Naive B cell (primary cell): ENCODE measurements around the gene C1QB. TPM values are rescaled to one million over a fixed set of nuclear protein-coding genes. Genes with fewer than 3 reads are reported as not detected.

ENCODE experiments used
- ATAC-seq, 2 donors: fragments of 150-1000 bp; cut with Tn5 transposase; 2 replicates each; pipeline ENCODE4 v1.10.0; 2021; ENCODE audit warnings: low read depth in 2 of 2, mild to moderate bottlenecking in 2 of 2, moderate library complexity in 2 of 2
- DNase-seq: peaks from one replicate; pipeline ENCODE4 v3.0.0; 2022
- H3K27ac Mint-ChIP-seq, 6 donors: one replicate each; pipeline ENCODE4 v1.8.0; 2020 to 2022; ENCODE audit warnings: mild to moderate bottlenecking in 6 of 6, mixed read lengths in 6 of 6, moderate library complexity in 5 of 6, inconsistent platforms in 2 of 6
- H3K27me3 Mint-ChIP-seq, 3 donors: one replicate each; pipeline ENCODE4 v1.8.0; 2021 to 2022; ENCODE audit warnings: mixed read lengths in 3 of 3, mild to moderate bottlenecking in 1 of 3
- H3K36me3 Mint-ChIP-seq, 2 donors: one replicate each; pipeline ENCODE4 v1.8.0; 2020 to 2022; ENCODE audit warnings: mixed read lengths in 2 of 2, inconsistent platforms in 1 of 2, mild to moderate bottlenecking in 1 of 2
- H3K4me1 Mint-ChIP-seq, 3 donors: one replicate each; pipeline ENCODE4 v1.8.0; 2020 to 2022; ENCODE audit warnings: mixed read lengths in 3 of 3, inconsistent platforms in 1 of 3, mild to moderate bottlenecking in 1 of 3, moderate library complexity in 1 of 3
- H3K4me3 Mint-ChIP-seq, 8 donors: one replicate each; pipeline ENCODE4 v1.8.0; 2020 to 2022; ENCODE audit warnings: mild to moderate bottlenecking in 8 of 8, mixed read lengths in 8 of 8, moderate library complexity in 8 of 8, inconsistent platforms in 2 of 8
- H3K9me3 Mint-ChIP-seq, 7 donors: one replicate each; pipeline ENCODE4 v1.8.0; 2020 to 2022; ENCODE audit warnings: mixed read lengths in 7 of 7, mild to moderate bottlenecking in 5 of 7, inconsistent platforms in 2 of 7, moderate library complexity in 1 of 7
- polyA plus RNA-seq, 6 donors: library from polyadenylated mRNA; unstranded; fragments of 300-500 nt; fragmentation: Illumina TruSeq; gene quantifications; one replicate each; pipeline ENCODE4 v1.2.3, GENCODE V29; 2021; ENCODE audit warnings: low read depth in 6 of 6

The C1QB gene
- not detected for polyA plus RNA-seq

- Mint-ChIP-seq H3K4me3 (peak within 1 kb of the TSS in 1 of 8 donors; percentile 48), H3K27ac (no peak within 1 kb of the TSS), H3K9me3 (peaks cover 0 to 1% (median 0%) of the 10 kb centered on the region in 7 donors), H3K27me3 (peaks cover 9 to 26% (median 11%) of the 10 kb centered on the region in 3 donors), H3K4me1 (no peaks in the 10 kb centered on the region), H3K36me3 (no peaks in the 10 kb centered on the region)
- ATAC-seq = no peak
- DNase-seq = no peak
Measured at GRCh38 chr1:22652881-22653316, at the start of gene C1QB. TSS of gene C1QB (plus strand) at chr1:22653236. CDS start at chr1:22659463, 6,227 bp downstream.

GRCh38 chr1:22606161-22606560 is 46.9 kb upstream of the C1QB start:
- ATAC-seq = no peak
- Mint-ChIP-seq H3K4me3 (no peak overlapping the region), H3K9me3 (peaks cover 0 to 4% (median 0%) of the 10 kb centered on the region in 7 donors), H3K27ac (no peak overlapping the region), H3K4me1 (no peaks in the 10 kb centered on the region), H3K27me3 (peaks cover 36 to 72% (median 69%) of the 10 kb centered on the region in 3 donors), H3K36me3 (no peaks in the 10 kb centered on the region)
- DNase-seq = no peak

DNA sequence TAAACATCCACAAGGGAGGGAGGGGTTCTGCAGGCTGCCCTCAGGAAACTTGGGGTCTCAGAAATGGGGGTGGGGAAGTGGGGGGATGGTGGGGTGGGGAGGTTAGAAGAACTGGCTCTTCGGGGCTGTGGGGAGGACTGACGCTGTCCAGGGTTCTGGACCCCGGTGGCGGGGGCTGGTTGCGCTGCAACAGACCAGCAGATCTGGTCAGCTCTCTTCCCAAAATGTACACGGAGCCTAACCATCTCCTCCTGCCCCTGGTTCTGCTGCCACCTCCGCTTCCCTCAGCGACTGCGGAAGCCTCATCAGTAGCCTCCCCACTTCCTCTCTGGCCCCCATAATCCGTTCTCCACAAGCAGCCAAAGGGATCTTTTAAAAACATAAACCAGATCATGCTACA is 45.9 kb upstream of the C1QB start:
- H3K27me3 Mint-ChIP-seq = peaks cover 36 to 80% (median 77%) of the 10 kb centered on the region in 3 donors
- no peak for DNase-seq
- H3K4me1 Mint-ChIP-seq = no peaks in the 10 kb centered on the region
- H3K4me3 Mint-ChIP-seq = no peak overlapping the region
- ATAC-seq = no peak
- H3K36me3 Mint-ChIP-seq = no peaks in the 10 kb centered on the region
- H3K9me3 Mint-ChIP-seq = peaks cover 0 to 4% (median 0%) of the 10 kb centered on the region in 7 donors
- no peak overlapping the region for H3K27ac Mint-ChIP-seq

GRCh38 chr1:22608361-22608760 is 44.7 kb upstream of the C1QB start:
- Mint-ChIP-seq H3K9me3 (peaks cover 0 to 4% (median 0%) of the 10 kb centered on the region in 7 donors), H3K27ac (no peak overlapping the region), H3K4me3 (no peak overlapping the region), H3K27me3 (peaks cover 35 to 73% (median 73%) of the 10 kb centered on the region in 3 donors), H3K4me1 (no peaks in the 10 kb centered on the region), H3K36me3 (no peaks in the 10 kb centered on the region)
- ATAC-seq (no peak), DNase-seq (no peak)

- Mint-ChIP-seq H3K27me3 (peaks cover 26 to 69% (median 68%) of the 10 kb centered on the region in 3 donors), H3K4me3 (no peak overlapping the region), H3K4me1 (no peaks in the 10 kb centered on the region), H3K9me3 (peaks cover 0 to 4% (median 0%) of the 10 kb centered on the region in 7 donors), H3K36me3 (no peaks in the 10 kb centered on the region), H3K27ac (no peak overlapping the region)
- no peak for DNase-seq
- no peak for ATAC-seq
Measured at GRCh38 chr1:22609291-22609690, 43.7 kb upstream of the C1QB start.

GRCh38 chr1:22611530-22611947 is 41.5 kb upstream of the C1QB start:
- H3K4me1 Mint-ChIP-seq = no peaks in the 10 kb centered on the region
- DNase-seq (no peak), ATAC-seq (no peak)
- H3K27me3 Mint-ChIP-seq = peaks cover 9 to 71% (median 70%) of the 10 kb centered on the region in 3 donors
- H3K27ac Mint-ChIP-seq = no peak overlapping the region
- no peak overlapping the region for H3K4me3 Mint-ChIP-seq
- peaks cover 0 to 4% (median 0%) of the 10 kb centered on the region in 7 donors for H3K9me3 Mint-ChIP-seq
- H3K36me3 Mint-ChIP-seq = no peaks in the 10 kb centered on the region

GRCh38 chr1:22612671-22613571 is 40.1 kb upstream of the C1QB start:
- Mint-ChIP-seq H3K4me3 (no peak overlapping the region), H3K9me3 (peaks cover 0 to 4% (median 0%) of the 10 kb centered on the region in 7 donors), H3K36me3 (no peaks in the 10 kb centered on the region), H3K4me1 (no peaks in the 10 kb centered on the region), H3K27ac (peak overlapping the region in 1 of 6 donors; percentile 56), H3K27me3 (peaks cover 10 to 78% (median 73%) of the 10 kb centered on the region in 3 donors)
- DNase-seq (no peak), ATAC-seq (no peak)

DNA sequence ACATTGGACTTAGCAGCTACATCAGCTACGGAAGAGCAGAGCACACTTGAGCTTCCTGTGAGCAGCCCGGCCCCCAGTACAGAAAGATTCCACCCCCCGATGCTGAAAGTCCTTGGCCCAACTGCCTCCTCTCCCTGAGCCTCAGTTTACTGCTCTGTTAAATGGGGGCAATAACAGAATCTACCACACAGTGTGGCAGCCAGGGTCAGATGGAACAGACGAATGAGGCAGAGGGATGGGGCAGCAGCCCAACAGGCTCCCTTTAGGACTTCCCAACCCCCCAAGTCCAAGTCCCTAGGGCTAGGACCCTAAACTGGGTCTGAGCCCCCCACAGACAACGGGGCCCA is 39.5 kb upstream of the C1QB start:
- H3K4me1 Mint-ChIP-seq = no peaks in the 10 kb centered on the region
- peaks cover 10 to 75% (median 68%) of the 10 kb centered on the region in 3 donors for H3K27me3 Mint-ChIP-seq
- H3K36me3 Mint-ChIP-seq = no peaks in the 10 kb centered on the region
- ATAC-seq (no peak), DNase-seq (no peak)
- peaks cover 0 to 2% (median 0%) of the 10 kb centered on the region in 7 donors for H3K9me3 Mint-ChIP-seq
- no peak overlapping the region for H3K4me3 Mint-ChIP-seq
- no peak overlapping the region for H3K27ac Mint-ChIP-seq

DNA sequence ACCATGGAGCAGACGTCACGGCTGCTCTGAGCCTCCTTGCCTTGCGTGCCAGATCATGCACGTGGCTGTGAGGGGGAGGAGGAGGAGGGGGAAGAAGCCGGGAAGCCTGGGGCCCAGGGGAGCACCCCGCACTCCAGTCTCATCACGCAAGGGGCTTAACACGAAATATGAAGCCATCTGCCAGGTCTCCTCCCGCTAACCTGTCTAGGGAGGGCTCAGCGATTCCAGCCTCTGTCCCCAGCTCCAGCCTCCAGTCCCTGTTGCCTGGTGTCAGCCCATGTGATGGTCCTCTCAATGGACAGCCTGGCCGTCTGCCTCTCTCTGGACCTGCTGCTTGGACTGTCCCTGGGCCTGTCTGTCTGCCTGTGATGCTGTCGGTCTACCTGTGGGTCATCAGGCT is 39.1 kb upstream of the C1QB start:
- DNase-seq (no peak), ATAC-seq (no peak)
- no peak overlapping the region for H3K27ac Mint-ChIP-seq
- no peak overlapping the region for H3K4me3 Mint-ChIP-seq
- peaks cover 0 to 2% (median 0%) of the 10 kb centered on the region in 7 donors for H3K9me3 Mint-ChIP-seq
- H3K27me3 Mint-ChIP-seq = peaks cover 10 to 75% (median 68%) of the 10 kb centered on the region in 3 donors
- H3K4me1 Mint-ChIP-seq = no peaks in the 10 kb centered on the region
- H3K36me3 Mint-ChIP-seq = no peaks in the 10 kb centered on the region

GRCh38 chr1:22615886-22616285 is 37.1 kb upstream of the C1QB start:
- Mint-ChIP-seq H3K27ac (no peak overlapping the region), H3K9me3 (peaks cover 0 to 2% (median 0%) of the 10 kb centered on the region in 7 donors), H3K4me3 (no peak overlapping the region), H3K4me1 (no peaks in the 10 kb centered on the region), H3K27me3 (peaks cover 11 to 73% (median 64%) of the 10 kb centered on the region in 3 donors), H3K36me3 (no peaks in the 10 kb centered on the region)
- ATAC-seq = no peak
- DNase-seq = no peak

DNA sequence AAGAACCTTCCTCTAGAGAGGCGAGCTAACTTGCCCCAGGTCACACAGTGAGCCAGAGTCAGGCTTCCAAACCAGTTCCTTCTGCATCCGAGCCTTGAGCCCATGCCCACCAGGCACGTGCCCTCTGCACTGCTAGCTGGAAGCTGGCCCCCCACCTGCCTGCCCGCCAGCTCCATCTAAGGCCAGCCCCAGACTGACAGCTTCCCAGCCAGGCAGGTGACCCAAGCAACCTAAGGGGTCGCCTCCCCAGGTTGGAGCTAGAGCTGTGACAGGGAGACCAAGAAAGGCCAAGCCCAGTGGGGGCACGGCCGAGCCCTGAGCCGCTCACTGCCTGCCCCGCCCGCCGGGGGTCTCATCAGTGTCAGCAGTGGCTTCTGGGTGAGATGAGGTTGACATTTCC is 36.5 kb upstream of the C1QB start:
- no peak for DNase-seq
- Mint-ChIP-seq H3K9me3 (peaks cover 0 to 2% (median 0%) of the 10 kb centered on the region in 7 donors), H3K4me3 (no peak overlapping the region), H3K4me1 (no peaks in the 10 kb centered on the region), H3K36me3 (no peaks in the 10 kb centered on the region), H3K27ac (no peak overlapping the region), H3K27me3 (peaks cover 8 to 67% (median 58%) of the 10 kb centered on the region in 3 donors)
- ATAC-seq = no peak

GRCh38 chr1:22618056-22618455 is 35.0 kb upstream of the C1QB start:
- no peak for ATAC-seq
- H3K27me3 Mint-ChIP-seq = peaks cover 14 to 64% (median 62%) of the 10 kb centered on the region in 3 donors

GRCh38 chr1:22619252-22619651 is 33.8 kb upstream of the C1QB start:
- no peak overlapping the region for H3K4me3 Mint-ChIP-seq
- no peaks in the 10 kb centered on the region for H3K9me3 Mint-ChIP-seq
- H3K27ac Mint-ChIP-seq = no peak overlapping the region
- ATAC-seq = no peak
- DNase-seq = no peak
- H3K36me3 Mint-ChIP-seq = no peaks in the 10 kb centered on the region
- H3K27me3 Mint-ChIP-seq = peaks cover 18 to 68% (median 67%) of the 10 kb centered on the region in 3 donors
- no peaks in the 10 kb centered on the region for H3K4me1 Mint-ChIP-seq

More at GRCh38 chr1:22618056-22618455, 35.0 kb upstream of the C1QB start:
- Mint-ChIP-seq H3K9me3 (peaks cover 0 to 1% (median 0%) of the 10 kb centered on the region in 7 donors), H3K4me1 (no peaks in the 10 kb centered on the region), H3K27ac (no peak overlapping the region), H3K36me3 (no peaks in the 10 kb centered on the region), H3K4me3 (no peak overlapping the region)
- no peak for DNase-seq

DNA sequence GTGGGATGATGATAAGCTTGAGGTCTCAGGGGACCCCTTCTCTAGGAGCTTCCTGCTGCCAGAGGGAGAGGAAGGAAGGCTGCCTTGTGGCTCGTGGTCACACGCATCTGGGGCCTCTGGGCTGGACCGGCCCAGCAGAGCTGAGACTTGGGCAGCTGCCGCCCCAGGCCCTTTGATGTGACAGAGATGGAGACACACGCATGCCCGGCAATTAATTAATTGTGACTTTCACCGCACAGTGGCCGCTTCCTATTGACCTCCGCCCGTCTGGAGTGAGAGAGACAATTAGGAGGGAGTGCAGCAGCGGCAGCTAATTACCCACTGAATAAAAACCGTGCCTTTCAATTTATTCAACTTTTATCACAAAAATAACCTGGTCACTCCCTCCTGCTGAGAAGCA is 33.2 kb upstream of the C1QB start:
- Mint-ChIP-seq H3K27ac (no peak overlapping the region), H3K4me3 (no peak overlapping the region), H3K4me1 (no peaks in the 10 kb centered on the region), H3K9me3 (no peaks in the 10 kb centered on the region), H3K36me3 (no peaks in the 10 kb centered on the region), H3K27me3 (peaks cover 23 to 68% (median 67%) of the 10 kb centered on the region in 3 donors)
- no peak for DNase-seq
- no peak for ATAC-seq
